ENCODE data around the gene CCDC57. TPM values are rescaled to one million over a fixed set of nuclear protein-coding genes. Genes with fewer than 3 reads are reported as not detected.
A peak's percentile ranks its signal among the peaks of the same experiment; 100 is the strongest.

The CCDC57 gene
- total and polyA plus RNA-seq, 9 of the 15 experiments (the other 6 are each of a cell fraction or from before 2014, with no cell fraction given): 0.83 to 36.2 (median 13.6) TPM

- no peak for TF ChIP-seq ELK3 (CRISPR knock-in tag; IDR thresholded peaks at IDR 0.05)
- peak; percentile 97 for TF ChIP-seq CEBPB (tag; IDR thresholded peaks at IDR 0.05)
- TF ChIP-seq DDX20 (tag; IDR thresholded peaks at IDR 0.05; ENCODE audit: low read depth): no peak
- TF ChIP-seq IFI16 (CRISPR knock-in tag; IDR thresholded peaks at IDR 0.05): no peak
- peak in 1 of 3 experiments; percentile 65; a peak in 1 of 6 replicates for TF ChIP-seq ZBTB11 (CRISPR knock-in tag; IDR thresholded peaks at IDR 0.05)
- peak; percentile 57 to 75; a peak in 1 of 4 replicates for TF ChIP-seq FOXK2 (conservative IDR thresholded peaks at IDR 0.05 in 1 of 2, IDR thresholded peaks at IDR 0.05 in 1 of 2; ENCODE audit: low read depth in 2 of 2)
- TF ChIP-seq RBFOX2 (IDR thresholded peaks at IDR 0.05; ENCODE audit: low read depth, low read length): peak; percentile 62
- peak; percentile 79 for TF ChIP-seq CHD4 (IDR thresholded peaks at IDR 0.05; ENCODE audit: insufficient read depth, insufficient replicate concordance, low read depth, low read length, poor library complexity, severe bottlenecking)
- TF ChIP-seq RUNX1 (IDR thresholded peaks at IDR 0.05; ENCODE audit: low read depth): no peak
- TF ChIP-seq NFRKB (IDR thresholded peaks at IDR 0.05; ENCODE audit: low read depth): peak; percentile 63; the same call in 1 of the 2 replicates
- TF ChIP-seq POLR2G (IDR thresholded peaks at IDR 0.05; ENCODE audit: low read depth, low read length): peak; percentile 67
- 0 out of 2 replicates have a peak, but pooled peaks have one; percentile 3 for TF ChIP-seq SAFB (IDR thresholded peaks at IDR 0.05; ENCODE audit: borderline replicate concordance, low read depth, low read length)
Measured at GRCh38 chr17:82231562-82232321, 19.1 kb upstream of the CCDC57 start (continued).
